HG03460 (cell line): ENCODE data around the gene CHL1.

Experiments
- ATAC-seq: cut with Tn5 transposase; IDR thresholded peaks from one replicate; pipeline ENCODE4 v1.9.1; 2021; ENCODE audit not compliant: unreplicated experiment

Gene CHL1

GRCh38 chr3:458124-458523 lies 261.6 kb downstream of the CHL1 start:
- ATAC-seq: no peak

GRCh38 chr3:458653-459310 lies 262.2 kb downstream of the CHL1 start:
- no peak for ATAC-seq
